IPS-18c (cell line): Measurements from ENCODE around the gene PCP2.

ENCODE experiments used
- H3K4me3 ChIP-seq: 2 replicates; pipeline ENCODE4 v1.7.0; 2013; ENCODE audit warnings: low read depth, mild to moderate bottlenecking, low read length, moderate library complexity; ENCODE audit not compliant: insufficient read depth
- H3K9me3 ChIP-seq: one replicate; pipeline ENCODE4 v1.6.1; 2013; ENCODE audit warnings: mild to moderate bottlenecking, low read length, moderate library complexity; ENCODE audit not compliant: control insufficient read depth, insufficient read depth

Gene PCP2

GRCh38 chr19:7612282-7613274, 20.9 kb downstream of the PCP2 start:
- Histone ChIP-seq H3K4me3 (no peak overlapping the region), H3K9me3 (no peaks in the 10 kb centered on the region)

- Histone ChIP-seq H3K9me3 (no peaks in the 10 kb centered on the region), H3K4me3 (no peak overlapping the region)
These were observed 21.8 kb downstream of the PCP2 start for GRCh38 chr19:7611541-7612279.

DNA sequence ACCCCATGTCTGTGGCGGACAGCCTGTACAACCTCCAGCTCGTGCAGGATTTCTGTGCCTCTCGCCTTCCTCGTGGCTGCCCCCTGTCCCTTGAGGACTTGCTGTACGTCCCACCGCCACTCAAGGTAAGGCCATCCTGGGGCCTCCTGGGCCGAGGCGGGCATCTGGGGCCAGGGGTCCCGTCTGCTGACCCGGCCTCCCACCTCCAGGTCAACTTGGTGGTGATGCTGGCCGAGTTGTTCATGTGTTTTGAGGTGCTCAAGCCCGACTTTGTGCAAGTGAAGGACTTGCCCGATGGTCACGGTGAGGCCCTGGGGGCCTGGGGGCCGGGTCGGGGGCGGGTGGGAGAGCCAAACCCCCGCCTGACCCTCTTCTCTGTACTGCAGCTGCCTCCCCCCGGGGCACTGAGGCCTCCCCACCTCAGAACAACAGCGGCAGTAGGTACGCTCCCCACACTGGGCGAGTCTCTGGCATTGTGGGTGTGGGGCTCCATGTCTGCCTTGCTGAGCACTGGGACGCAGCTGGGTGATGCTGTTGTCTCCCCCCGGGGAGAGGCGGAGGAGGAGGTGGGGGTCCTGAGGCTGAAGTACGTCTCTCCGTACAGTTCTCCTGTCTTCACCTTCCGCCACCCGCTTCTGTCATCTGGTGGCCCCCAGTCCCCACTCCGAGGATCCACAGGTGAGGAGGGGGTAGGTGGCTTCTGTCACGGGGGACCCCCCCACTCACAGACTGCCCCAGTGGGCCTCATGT, 22.9 kb downstream of the PCP2 start:
- H3K9me3 ChIP-seq = no peaks in the 10 kb centered on the region
- H3K4me3 ChIP-seq = no peak overlapping the region

DNA sequence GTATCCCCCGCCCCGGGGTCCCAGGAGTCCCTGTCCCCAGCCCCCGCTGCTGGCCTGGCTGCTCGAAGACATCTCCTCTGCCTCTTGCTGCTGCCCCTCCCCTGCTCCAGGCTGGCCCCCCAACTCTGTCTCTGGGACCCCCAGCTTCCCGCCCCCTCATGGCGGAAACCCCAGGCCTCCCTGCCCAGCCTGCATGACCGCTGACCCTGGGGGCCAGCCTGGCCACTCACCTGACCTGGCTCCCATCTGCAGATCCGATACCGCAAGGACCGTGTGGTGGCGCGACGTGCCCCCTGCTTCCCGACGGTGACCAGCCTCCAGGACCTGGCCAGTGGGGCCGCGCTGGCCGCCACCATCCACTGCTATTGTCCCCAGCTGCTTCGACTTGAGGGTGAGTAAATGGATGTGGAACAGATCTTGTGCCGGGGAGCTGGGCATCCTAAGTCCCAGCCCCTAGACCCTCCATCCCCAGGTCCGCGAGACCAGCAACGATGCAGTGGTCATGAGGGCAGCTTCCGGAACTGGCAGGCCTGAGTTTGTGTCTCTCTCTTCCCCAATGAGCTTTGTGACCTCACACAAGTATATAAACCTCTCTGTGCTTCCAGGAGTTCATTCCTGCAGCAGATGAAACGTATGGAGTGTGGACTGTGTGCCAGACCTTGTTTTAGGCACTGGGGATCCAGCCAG, 25.5 kb downstream of the PCP2 start:
- Histone ChIP-seq H3K9me3 (no peaks in the 10 kb centered on the region), H3K4me3 (no peak overlapping the region)

GRCh38 chr19:7607212-7607873, 26.2 kb downstream of the PCP2 start:
- H3K4me3 ChIP-seq = no peak overlapping the region
- H3K9me3 ChIP-seq = no peaks in the 10 kb centered on the region

DNA sequence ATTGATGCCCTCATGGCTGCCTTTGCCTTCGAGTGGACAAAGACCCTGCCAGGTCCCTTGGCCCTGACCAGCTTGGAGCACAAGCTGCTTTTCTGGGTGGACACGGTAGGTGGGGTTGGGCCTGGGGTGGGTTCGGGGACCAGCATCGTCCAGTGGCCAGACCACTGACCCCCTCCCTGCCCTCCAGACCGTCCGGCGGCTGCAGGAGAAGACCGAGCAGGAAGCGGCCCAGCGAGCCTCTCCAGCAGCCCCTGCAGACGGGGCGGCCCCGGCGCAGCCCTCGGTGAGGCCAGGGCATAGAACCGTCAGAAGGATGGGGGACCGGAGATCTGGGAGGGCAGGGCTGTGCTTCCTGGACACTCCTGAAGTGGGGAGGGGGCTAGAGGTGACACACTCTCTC, 27.2 kb downstream of the PCP2 start:
- no peak overlapping the region for H3K4me3 ChIP-seq
- H3K9me3 ChIP-seq = no peaks in the 10 kb centered on the region

DNA sequence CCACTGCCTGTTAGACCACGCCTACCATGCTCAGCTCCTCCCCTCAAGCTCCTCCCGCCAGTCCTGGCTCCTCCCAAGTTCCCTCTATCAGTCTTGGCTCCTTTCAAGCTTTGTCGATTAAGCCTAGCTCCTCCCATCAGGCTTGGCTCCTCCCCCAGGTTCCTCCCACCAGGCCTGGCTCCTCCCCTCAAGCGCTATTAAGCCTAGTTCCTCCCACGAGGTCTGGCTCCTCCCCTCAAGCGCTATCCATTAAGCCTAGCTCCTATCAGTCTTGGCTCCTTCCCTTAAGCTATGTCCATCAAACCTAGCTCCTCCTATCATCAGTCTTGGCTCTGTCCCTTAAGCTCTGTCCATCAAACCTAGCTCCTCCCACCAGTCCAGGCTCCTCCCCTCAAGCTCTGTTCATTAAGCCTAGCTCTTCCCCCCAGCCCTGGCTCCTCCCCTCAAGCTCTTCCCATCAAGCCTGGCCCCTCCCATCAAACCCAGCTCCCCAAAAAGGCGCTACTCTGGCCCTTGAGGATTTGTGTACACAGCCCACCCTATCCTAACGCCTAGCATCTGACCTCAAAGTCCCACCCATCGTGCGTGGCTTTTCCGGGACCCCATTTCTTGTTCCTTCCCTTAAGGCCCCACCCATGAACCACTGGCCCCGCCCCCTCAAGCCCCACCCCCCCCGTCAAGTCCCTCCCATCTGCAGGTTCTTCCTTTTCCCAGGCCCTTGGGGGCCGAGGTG, 27.9 kb downstream of the PCP2 start:
- H3K9me3 ChIP-seq = no peaks in the 10 kb centered on the region
- no peak overlapping the region for H3K4me3 ChIP-seq

GRCh38 chr19:7603919-7604318, 29.6 kb downstream of the PCP2 start:
- Histone ChIP-seq H3K9me3 (no peaks in the 10 kb centered on the region), H3K4me3 (no peak overlapping the region)

- Histone ChIP-seq H3K9me3 (no peaks in the 10 kb centered on the region), H3K4me3 (no peak overlapping the region)
These were observed 30.5 kb downstream of the PCP2 start for GRCh38 chr19:7602935-7603497.

DNA sequence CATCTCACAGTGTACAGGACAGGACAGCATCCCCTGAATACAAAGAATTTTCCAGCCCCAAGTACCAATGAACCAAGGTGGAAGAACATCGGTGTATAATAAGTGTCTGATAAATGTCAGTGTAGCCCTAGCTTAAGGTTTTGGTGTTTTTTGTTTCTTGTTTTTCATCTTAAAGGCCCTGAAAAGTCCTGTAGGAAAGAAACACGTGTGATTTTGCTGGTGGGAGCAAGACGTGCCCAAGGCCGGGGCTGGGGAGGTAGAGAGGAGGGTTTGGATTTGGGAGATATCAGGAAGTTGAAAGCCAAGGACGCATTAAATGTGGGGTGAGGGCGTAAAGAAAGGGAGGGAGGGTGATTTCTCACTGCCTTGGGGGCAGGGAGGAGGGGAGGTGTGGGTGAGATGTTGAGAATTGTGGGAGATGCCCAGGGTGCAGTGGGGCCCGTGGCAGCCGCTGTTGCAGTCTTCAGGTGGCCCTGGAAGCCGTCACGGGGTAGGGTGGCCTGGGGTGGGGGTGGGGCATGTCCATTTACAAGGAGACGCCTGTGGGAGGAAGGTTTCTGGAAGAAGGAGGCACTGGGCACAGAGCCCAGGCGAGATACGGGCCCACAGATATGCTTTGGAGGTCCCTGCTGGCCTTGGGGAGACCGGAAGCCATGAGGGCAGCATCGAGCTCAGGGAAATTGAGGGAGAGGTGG, 31.1 kb downstream of the PCP2 start:
- Histone ChIP-seq H3K4me3 (no peak overlapping the region), H3K9me3 (no peaks in the 10 kb centered on the region)

DNA sequence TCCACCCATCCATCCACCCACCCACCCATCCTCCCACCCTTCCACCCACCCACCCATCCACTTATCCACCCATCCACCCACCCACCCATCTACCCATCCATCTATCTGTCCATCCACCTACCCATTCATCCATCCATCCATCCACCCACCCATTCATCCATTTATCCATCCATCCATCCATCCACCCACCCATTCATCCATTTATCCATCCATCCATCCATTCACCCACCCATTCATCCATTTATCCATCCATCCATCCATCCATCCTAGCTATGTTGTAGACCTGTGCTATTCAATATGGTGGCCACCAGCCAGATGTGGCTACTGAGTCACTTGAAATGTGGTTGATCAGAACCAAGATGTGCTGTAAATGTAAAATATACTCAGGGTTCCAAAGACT, 32.8 kb downstream of the PCP2 start:
- H3K9me3 ChIP-seq = no peaks in the 10 kb centered on the region
- no peak overlapping the region for H3K4me3 ChIP-seq

DNA sequence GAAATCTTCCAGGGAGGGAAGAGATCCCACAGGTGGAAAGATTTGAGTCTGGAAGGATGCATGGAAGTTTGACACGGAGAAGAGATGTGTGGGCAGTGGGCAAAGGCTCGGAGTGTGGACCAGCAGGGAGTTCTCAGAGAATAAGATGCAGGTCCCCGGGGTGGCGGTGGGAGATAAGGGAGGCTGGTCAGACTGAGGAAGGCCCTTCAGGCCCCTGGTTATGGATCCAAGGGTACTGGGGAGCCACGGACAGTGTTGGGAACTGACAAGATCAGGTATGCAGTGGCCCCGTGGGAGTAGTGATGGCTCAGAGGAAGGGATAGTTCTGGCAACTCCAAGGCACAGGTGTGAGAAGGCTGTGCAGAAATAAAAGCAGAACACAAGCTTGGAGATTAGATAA, 35.3 kb downstream of the PCP2 start:
- Histone ChIP-seq H3K4me3 (no peak overlapping the region), H3K9me3 (no peaks in the 10 kb centered on the region)

GRCh38 chr19:7597689-7598088, 35.8 kb downstream of the PCP2 start:
- H3K4me3 ChIP-seq = 0 out of 2 replicates have a peak overlapping the region, but pooled peaks have one; percentile 9
- H3K9me3 ChIP-seq = no peaks in the 10 kb centered on the region

GRCh38 chr19:7596211-7596937, 37.1 kb downstream of the PCP2 start:
- H3K4me3 ChIP-seq = peak overlapping the region; percentile 65
- H3K9me3 ChIP-seq = no peaks in the 10 kb centered on the region
